Endothelial cell of umbilical vein (primary cell): Measurements from ENCODE around the gene MYO9B. TPM values are rescaled to one million over a fixed set of nuclear protein-coding genes. Genes with fewer than 3 reads are reported as not detected.

Experiments used
- BruUV-seq: library from RNA; stranded (reverse); fragments of 400-500 nt; replicated peaks from 2 replicates; lab custom pipeline; 2021; lab: Mats Ljungman, UMichigan
- CTCF ChIA-PET: fragments of 300-600, 350-600 bp; sonication (Branson Sonifier 250); formaldehyde crosslinking; loops from one replicate; lab custom pipeline; 2021; ENCODE audit warnings: antibody characterized with exemption, inconsistent platforms; lab: Charles Lee
- POLR2A ChIA-PET: fragments of 300-600, 350-600 bp; sonication (Branson Sonifier 250); formaldehyde crosslinking; loops from one replicate; lab custom pipeline; 2021; ENCODE audit warnings: antibody characterized with exemption, inconsistent platforms; lab: Charles Lee
- DNase-seq: peaks from one replicate; pipeline ENCODE4 v3.0.0-alpha.2; 2011; ENCODE audit warnings: low read depth, low spot score
- FAIRE-seq: peaks from 2 replicates; lab custom pipeline; 2011; peaks lifted over from hg19 to GRCh38; lab: Jason Lieb, UNC
- H2AFZ ChIP-seq: 2 replicates; pipeline ENCODE4 v1.6.0; 2012; ENCODE audit warnings: low read depth, low read length, control low read depth, inconsistent platforms
- H3K27ac ChIP-seq: 2 replicates; pipeline ENCODE4 v1.5.1; 2011; ENCODE audit warnings: low read depth, mild to moderate bottlenecking, control low read depth, low read length, moderate library complexity; ENCODE audit not compliant: insufficient read depth
- H3K27me3 ChIP-seq, 2 experiments: 2 replicates each; pipeline versions ENCODE4 v1.6.0 to v1.6.1; 2011; ENCODE audit warnings: low read length in 2 of 2, mixed read lengths in 1 of 2; ENCODE audit not compliant: control insufficient read depth in 2 of 2, insufficient read depth in 2 of 2
- H3K36me3 ChIP-seq, 2 experiments: 2 replicates in 1 of 2; 3 replicates in 1 of 2; pipeline ENCODE4 v1.5.1; 2011; ENCODE audit warnings: low read length in 2 of 2, mild to moderate bottlenecking in 1 of 2, moderate library complexity in 1 of 2; ENCODE audit not compliant: control insufficient read depth in 2 of 2, insufficient read depth in 2 of 2; ENCODE audit errors: extremely low read depth in 1 of 2
- H3K4me1 ChIP-seq: 3 replicates; pipeline ENCODE4 v1.5.1; 2011; ENCODE audit warnings: mild to moderate bottlenecking, low read length; ENCODE audit not compliant: control insufficient read depth, insufficient read depth; ENCODE audit errors: extremely low read depth
- H3K4me2 ChIP-seq: 2 replicates; pipeline ENCODE4 v1.6.1; 2011; ENCODE audit warnings: low read length, control low read depth, mixed read lengths; ENCODE audit not compliant: insufficient read depth
- H3K4me3 ChIP-seq, 3 experiments: fragments of 200-600 bp in 1 of 3; sonication (generic), shearing (Covaris generic) in 1 of 3; replicated peaks in 1 of 3; 2 replicates each; pipeline ENCODE4 v1.5.1; 2011 to 2016; ENCODE audit warnings: control low read depth in 3 of 3, low read length in 3 of 3, mild to moderate bottlenecking in 2 of 3, inconsistent platforms in 1 of 3, low read depth in 1 of 3, moderate library complexity in 1 of 3; ENCODE audit not compliant: insufficient read depth in 1 of 3
- H3K79me2 ChIP-seq: 2 replicates; pipeline ENCODE4 v1.6.0; 2012; ENCODE audit warnings: low read length, inconsistent platforms; ENCODE audit not compliant: control insufficient read depth, insufficient read depth
- H3K9ac ChIP-seq: replicated peaks from 2 replicates; pipeline ENCODE3; 2011; ENCODE audit warnings: low read length, control low read depth; ENCODE audit not compliant: insufficient read depth; ENCODE audit errors: extremely low read depth
- H3K9me1 ChIP-seq: replicated peaks from 3 replicates; pipeline ENCODE4 v1.6.0; 2011; ENCODE audit warnings: mild to moderate bottlenecking, low read length; ENCODE audit not compliant: control insufficient read depth, insufficient read depth; ENCODE audit errors: extremely low read depth
- H3K9me3 ChIP-seq: replicated peaks from 2 replicates; pipeline ENCODE4 v1.5.1; 2012; ENCODE audit warnings: low read length, inconsistent platforms; ENCODE audit not compliant: control insufficient read depth, insufficient read depth
- H4K20me1 ChIP-seq: replicated peaks from 2 replicates; pipeline ENCODE3; 2011; ENCODE audit warnings: mild to moderate bottlenecking, low read length; ENCODE audit not compliant: control insufficient read depth, insufficient read depth; ENCODE audit errors: extremely low read depth
- EZH2 ChIP-seq: IDR thresholded peaks from 2 replicates; pipeline ENCODE4 v1.6.1; 2012; ENCODE audit warnings: borderline replicate concordance, low read depth, mild to moderate bottlenecking, moderate library complexity, low read length, inconsistent platforms; ENCODE audit not compliant: severe bottlenecking
- FOS ChIP-seq: IDR thresholded peaks from 2 replicates; pipeline ENCODE4 v1.6.1; 2011; ENCODE audit warnings: mild to moderate bottlenecking, low read length, moderate library complexity, borderline replicate concordance; ENCODE audit not compliant: insufficient read depth
- GATA2 ChIP-seq: IDR thresholded peaks from 2 replicates; pipeline ENCODE4 v1.7.0; 2011; ENCODE audit warnings: low read depth, mild to moderate bottlenecking, moderate library complexity, mixed read lengths, low read length; ENCODE audit not compliant: insufficient read length, insufficient read depth
- JUN ChIP-seq: IDR thresholded peaks from 2 replicates; pipeline ENCODE4 v1.6.1; 2011; ENCODE audit warnings: borderline replicate concordance, low read depth; ENCODE audit not compliant: insufficient read length, insufficient read depth
- MYC ChIP-seq: IDR thresholded peaks from one replicate; pipeline ENCODE4 v1.6.1; 2011; ENCODE audit warnings: mild to moderate bottlenecking, low read depth, low read length
- POLR2A ChIP-seq: IDR thresholded peaks from 2 replicates; pipeline ENCODE4 v1.6.1; 2012; ENCODE audit warnings: low read depth, mild to moderate bottlenecking, control low read depth, low read length
- POLR2AphosphoS5 ChIP-seq: IDR thresholded peaks from 2 replicates; pipeline ENCODE4 v1.6.1; 2012; ENCODE audit warnings: low read depth, mild to moderate bottlenecking, control low read depth, low read length, moderate library complexity; ENCODE audit not compliant: insufficient read depth
- dilution Hi-C: fragments of 300-500 bp; cut with MboI; formaldehyde crosslinking; loops from one replicate; pipeline ENCODE4 v1.15.0; 2019; ENCODE audit warnings: low sequenced_read_pairs; ENCODE audit not compliant: extremely low pct_ligation_motif_present
- intact Hi-C: fragments of 100-400 bp; cut with micrococcal nuclease; formaldehyde crosslinking; loops from one replicate; pipeline ENCODE4 v1.10.0; 2022
- polyA plus RNA-seq, 4 experiments: library from polyadenylated mRNA; depleted of rRNA in 3 of 4; stranded (reverse) in 3 of 4; unstranded in 1 of 4; fragments of >200 nt; gene quantifications; 2 replicates each; pipeline versions ENCODE4 v1.2.1 to v1.2.3, GENCODE V29; 2011 to 2012; ENCODE audit warnings: missing spikeins in 1 of 4
- total RNA-seq: library from RNA; stranded (reverse); gene quantifications from 2 replicates; pipeline ENCODE4 v1.2.3, GENCODE V29; 2021
- TF ChIP-seq, protein P1 (sequence below), 2 donors: IDR thresholded peaks; 1 replicate in 1 of 2; 2 replicates in 1 of 2; pipeline ENCODE4 v1.5.1; 2011; ENCODE audit warnings: low read length in 2 of 2, mild to moderate bottlenecking in 2 of 2, moderate library complexity in 2 of 2, control low read depth in 1 of 2, inconsistent platforms in 1 of 2, low read depth in 1 of 2; ENCODE audit not compliant: insufficient read depth in 1 of 2; ENCODE audit errors: extremely low read depth in 1 of 2
- TF ChIP-seq, protein P2 (sequence below): IDR thresholded peaks from 2 replicates; pipeline ENCODE4 v1.6.1; 2011; ENCODE audit not compliant: insufficient read depth, insufficient read length

The MYO9B gene
- total and polyA plus RNA-seq, 2 donors (not counting 3 experiments of a cell fraction or from before 2014, with no cell fraction given): 64.4 to 119 TPM

DNA sequence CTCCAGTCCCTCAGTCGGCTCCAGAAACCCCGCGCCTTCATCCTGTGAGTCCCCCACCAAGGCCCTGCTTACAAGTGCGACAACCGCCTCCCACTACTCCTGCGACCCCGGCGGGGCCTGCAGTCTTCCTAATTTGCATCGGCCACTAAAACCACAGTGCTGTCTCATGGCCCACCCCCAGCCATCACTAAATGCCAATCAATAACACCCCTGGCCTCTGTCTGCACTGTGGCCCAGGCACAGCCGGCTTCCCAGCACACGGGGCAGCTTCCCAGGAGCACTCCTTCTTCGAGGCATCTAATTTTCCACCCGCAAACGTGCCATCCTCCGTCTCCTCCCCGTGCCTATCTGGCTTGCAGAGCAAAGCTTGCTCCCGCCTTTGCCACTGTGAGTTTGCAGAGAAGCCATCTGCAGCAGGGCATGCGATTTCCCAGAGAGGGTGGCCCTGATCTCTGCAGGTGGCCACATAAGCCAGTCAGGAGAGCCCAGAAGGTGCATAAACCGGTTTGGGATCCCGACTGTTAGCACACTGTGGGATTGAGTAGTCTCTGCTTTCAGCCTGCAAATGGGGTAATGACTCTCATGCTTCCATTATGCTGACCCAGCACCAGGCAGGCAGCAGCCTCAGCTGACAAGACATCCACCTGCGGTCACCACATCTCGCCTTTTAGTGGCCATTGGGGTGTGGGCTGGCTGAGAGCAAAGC is 105.6 kb downstream of the MYO9B start:
- dilution Hi-C loops (no loop called here), intact Hi-C loops (no loop called here)
- no peak overlapping the region for H3K9ac ChIP-seq
- no peak overlapping the region for H2AFZ ChIP-seq
- BruUV-seq: no TSS peak
- CTCF ChIA-PET: no interaction called here
- TF ChIP-seq FOS: no peak
- TF ChIP-seq EZH2: no peak
- TF ChIP-seq JUN: no peak
- TF ChIP-seq, protein P1, sequence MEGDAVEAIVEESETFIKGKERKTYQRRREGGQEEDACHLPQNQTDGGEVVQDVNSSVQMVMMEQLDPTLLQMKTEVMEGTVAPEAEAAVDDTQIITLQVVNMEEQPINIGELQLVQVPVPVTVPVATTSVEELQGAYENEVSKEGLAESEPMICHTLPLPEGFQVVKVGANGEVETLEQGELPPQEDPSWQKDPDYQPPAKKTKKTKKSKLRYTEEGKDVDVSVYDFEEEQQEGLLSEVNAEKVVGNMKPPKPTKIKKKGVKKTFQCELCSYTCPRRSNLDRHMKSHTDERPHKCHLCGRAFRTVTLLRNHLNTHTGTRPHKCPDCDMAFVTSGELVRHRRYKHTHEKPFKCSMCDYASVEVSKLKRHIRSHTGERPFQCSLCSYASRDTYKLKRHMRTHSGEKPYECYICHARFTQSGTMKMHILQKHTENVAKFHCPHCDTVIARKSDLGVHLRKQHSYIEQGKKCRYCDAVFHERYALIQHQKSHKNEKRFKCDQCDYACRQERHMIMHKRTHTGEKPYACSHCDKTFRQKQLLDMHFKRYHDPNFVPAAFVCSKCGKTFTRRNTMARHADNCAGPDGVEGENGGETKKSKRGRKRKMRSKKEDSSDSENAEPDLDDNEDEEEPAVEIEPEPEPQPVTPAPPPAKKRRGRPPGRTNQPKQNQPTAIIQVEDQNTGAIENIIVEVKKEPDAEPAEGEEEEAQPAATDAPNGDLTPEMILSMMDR (IDR thresholded peaks at IDR 0.05; ENCODE audit: extremely low read depth in 1 of 2, insufficient read depth in 1 of 2, low read depth in 1 of 2, low read length in 2 of 2): no peak
- no peak for TF ChIP-seq MYC
- no peak for TF ChIP-seq POLR2AphosphoS5
- TF ChIP-seq GATA2: no peak
- TF ChIP-seq POLR2A: no peak
- TF ChIP-seq, protein P2, sequence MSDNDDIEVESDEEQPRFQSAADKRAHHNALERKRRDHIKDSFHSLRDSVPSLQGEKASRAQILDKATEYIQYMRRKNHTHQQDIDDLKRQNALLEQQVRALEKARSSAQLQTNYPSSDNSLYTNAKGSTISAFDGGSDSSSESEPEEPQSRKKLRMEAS: no peak
- FAIRE-seq: no peak
- no peaks in the 10 kb centered on the region for H4K20me1 ChIP-seq
- H3K4me3 ChIP-seq: no peak overlapping the region
- DNase-seq: no peak
- POLR2A ChIA-PET: no interaction called here
- H3K9me3 ChIP-seq: no peaks in the 10 kb centered on the region
- no peaks in the 10 kb centered on the region for H3K27me3 ChIP-seq
- peaks cover 7 to 44% of the 10 kb centered on the region in 2 experiments for H3K36me3 ChIP-seq
- no peaks in the 10 kb centered on the region for H3K9me1 ChIP-seq
- H3K4me1 ChIP-seq: no peaks in the 10 kb centered on the region
- H3K27ac ChIP-seq: no peak overlapping the region
- H3K79me2 ChIP-seq: no peaks in the 10 kb centered on the region
- H3K4me2 ChIP-seq: no peak overlapping the region
